ENCODE results near the gene CACTIN. TPM values are rescaled to one million over a fixed set of nuclear protein-coding genes. Genes with fewer than 3 reads are reported as not detected.

Gene CACTIN
- polyA plus RNA-seq, 1 of the 3 experiments (the other 2 are of a cell fraction), result 36.4 TPM

DNA sequence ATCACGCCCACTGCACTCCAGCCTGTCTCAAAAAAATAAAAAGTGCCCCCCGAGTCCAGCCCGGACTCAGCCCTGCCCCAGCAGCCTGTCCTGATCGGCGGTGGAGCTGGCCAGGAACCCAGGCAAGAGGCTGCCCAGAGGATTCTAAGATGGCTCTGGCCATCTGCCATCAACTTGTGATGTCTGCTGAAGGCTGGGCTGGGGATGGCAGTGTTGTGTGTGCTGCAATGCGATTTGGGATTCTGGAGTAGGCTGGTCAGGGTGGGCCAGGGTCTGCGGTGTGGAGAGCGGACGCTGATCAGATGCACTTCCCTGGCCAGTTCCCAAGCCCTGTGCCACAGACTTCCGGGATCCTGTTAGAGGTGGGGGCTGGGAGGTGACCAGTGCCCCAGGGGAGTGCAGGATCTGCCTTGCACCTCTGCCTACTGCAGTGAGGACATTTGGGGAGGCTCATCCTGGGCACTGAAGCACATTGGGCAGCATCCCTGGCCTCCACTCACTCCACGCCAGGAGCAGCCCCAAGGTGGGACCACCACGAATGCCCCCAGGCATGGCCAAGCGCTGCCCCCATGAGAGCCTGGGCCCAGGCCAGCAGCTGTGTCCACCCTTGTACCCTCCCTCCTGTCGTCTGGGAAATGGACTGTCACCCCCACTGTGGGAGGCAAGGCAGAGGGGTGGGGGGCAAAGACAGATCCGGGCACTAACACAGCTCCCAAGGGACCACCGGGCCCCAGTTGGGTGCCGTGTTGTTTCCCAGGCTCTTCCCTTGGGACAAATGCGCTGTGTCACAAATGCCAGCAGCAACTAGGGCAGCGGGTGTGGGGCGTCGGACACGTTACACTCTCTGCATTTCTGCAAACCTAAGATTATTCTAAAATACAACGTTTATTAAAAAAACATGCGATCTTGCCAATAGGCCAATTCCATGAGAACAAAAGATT lies 16.5 kb downstream of the CACTIN start:
- H3K9me2 ChIP-seq, result no peaks in the 10 kb centered on the region
- WGBS (ENCODE audit: low lambda C conversion rate), result 78% methylated on average over 21 of the region's 24 CpGs
- peaks cover 0 to 25% of the 10 kb centered on the region in 2 experiments for H3K36me3 ChIP-seq (replicated peaks in 1 of 2; ENCODE audit: control insufficient read depth in 1 of 2, insufficient read depth in 2 of 2, low read length in 1 of 2)
- H2AFZ ChIP-seq (ENCODE audit: low read depth), result no peak overlapping the region
- peaks cover 8 to 14% of the 10 kb centered on the region in 2 experiments; a peak in 1 of 4 replicates for H3K4me1 ChIP-seq (ENCODE audit: control insufficient read depth in 1 of 2, insufficient read depth in 2 of 2, low read depth in 1 of 2, low read length in 1 of 2)
- no peaks in the 10 kb centered on the region for H4K20me1 ChIP-seq (ENCODE audit: insufficient read depth)
- H3K9me3 ChIP-seq, result no peaks in the 10 kb centered on the region
- H3K79me2 ChIP-seq (ENCODE audit: insufficient read depth), result no peaks in the 10 kb centered on the region
- TF ChIP-seq MXI1 (IDR thresholded peaks at IDR 0.05; ENCODE audit: low read depth, low read length), result no peak
- no peak for TF ChIP-seq FOSL2 (IDR thresholded peaks at IDR 0.05; ENCODE audit: borderline replicate concordance, low read depth)
- no peak for TF ChIP-seq YY1 (IDR thresholded peaks at IDR 0.05; ENCODE audit: low read depth)
- no peak for TF ChIP-seq NFIC (IDR thresholded peaks at IDR 0.05; ENCODE audit: borderline replicate concordance)
- no peak for TF ChIP-seq PBX3 (IDR thresholded peaks at IDR 0.05)
- TF ChIP-seq TCF12 (IDR thresholded peaks at IDR 0.05), result no peak
- TF ChIP-seq USF2 (IDR thresholded peaks at IDR 0.05; ENCODE audit: borderline replicate concordance, low read depth, low read length), result no peak
- TF ChIP-seq TEAD4 (IDR thresholded peaks at IDR 0.05; ENCODE audit: borderline replicate concordance, insufficient read depth), result no peak
- no peak for TF ChIP-seq USF1 (IDR thresholded peaks at IDR 0.05; ENCODE audit: borderline replicate concordance, low read depth)
- no peak for TF ChIP-seq GATA2 (CRISPR knock-in tag; IDR thresholded peaks at IDR 0.05)
- TF ChIP-seq MAX (IDR thresholded peaks at IDR 0.05; ENCODE audit: low read depth), result no peak
- no peak for TF ChIP-seq EP300 (IDR thresholded peaks at IDR 0.05; ENCODE audit: borderline replicate concordance in 1 of 2, low read depth in 1 of 2, low read length in 1 of 2)
- TF ChIP-seq EZH2phosphoT487 (IDR thresholded peaks at IDR 0.05; ENCODE audit: borderline replicate concordance, low read depth), result no peak
- TF ChIP-seq RCOR1 (IDR thresholded peaks at IDR 0.05; ENCODE audit: low read length), result no peak
- TF ChIP-seq, protein P1, sequence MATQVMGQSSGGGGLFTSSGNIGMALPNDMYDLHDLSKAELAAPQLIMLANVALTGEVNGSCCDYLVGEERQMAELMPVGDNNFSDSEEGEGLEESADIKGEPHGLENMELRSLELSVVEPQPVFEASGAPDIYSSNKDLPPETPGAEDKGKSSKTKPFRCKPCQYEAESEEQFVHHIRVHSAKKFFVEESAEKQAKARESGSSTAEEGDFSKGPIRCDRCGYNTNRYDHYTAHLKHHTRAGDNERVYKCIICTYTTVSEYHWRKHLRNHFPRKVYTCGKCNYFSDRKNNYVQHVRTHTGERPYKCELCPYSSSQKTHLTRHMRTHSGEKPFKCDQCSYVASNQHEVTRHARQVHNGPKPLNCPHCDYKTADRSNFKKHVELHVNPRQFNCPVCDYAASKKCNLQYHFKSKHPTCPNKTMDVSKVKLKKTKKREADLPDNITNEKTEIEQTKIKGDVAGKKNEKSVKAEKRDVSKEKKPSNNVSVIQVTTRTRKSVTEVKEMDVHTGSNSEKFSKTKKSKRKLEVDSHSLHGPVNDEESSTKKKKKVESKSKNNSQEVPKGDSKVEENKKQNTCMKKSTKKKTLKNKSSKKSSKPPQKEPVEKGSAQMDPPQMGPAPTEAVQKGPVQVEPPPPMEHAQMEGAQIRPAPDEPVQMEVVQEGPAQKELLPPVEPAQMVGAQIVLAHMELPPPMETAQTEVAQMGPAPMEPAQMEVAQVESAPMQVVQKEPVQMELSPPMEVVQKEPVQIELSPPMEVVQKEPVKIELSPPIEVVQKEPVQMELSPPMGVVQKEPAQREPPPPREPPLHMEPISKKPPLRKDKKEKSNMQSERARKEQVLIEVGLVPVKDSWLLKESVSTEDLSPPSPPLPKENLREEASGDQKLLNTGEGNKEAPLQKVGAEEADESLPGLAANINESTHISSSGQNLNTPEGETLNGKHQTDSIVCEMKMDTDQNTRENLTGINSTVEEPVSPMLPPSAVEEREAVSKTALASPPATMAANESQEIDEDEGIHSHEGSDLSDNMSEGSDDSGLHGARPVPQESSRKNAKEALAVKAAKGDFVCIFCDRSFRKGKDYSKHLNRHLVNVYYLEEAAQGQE (IDR thresholded peaks at IDR 0.05; ENCODE audit: low read depth, low read length), result no peak
- DNase-seq, result no peak
- H3K27me3 ChIP-seq (ENCODE audit: insufficient read depth), result no peaks in the 10 kb centered on the region
- no peak overlapping the region for H3K27ac ChIP-seq (ENCODE audit: low read depth in 2 of 2, low read length in 1 of 2)
- ChIA-PET POLR2A (interaction anchor here (0.7 to 1.2 kb wide), 2 partner anchors 23 to 375 kb away, joined by 4 read pairs; partner anchors contain the start of gene EEF2), CTCF (interaction anchor here (0.6 to 2.9 kb wide), 4 partner anchors 8 to 378 kb away, joined by 3 to 23 read pairs (median 8); partner anchors contain the start of gene GIPC3)
- H3K4me3 ChIP-seq (ENCODE audit: low read depth in 2 of 2, low read length in 1 of 2), result no peak overlapping the region
- no peak overlapping the region for H3K4me2 ChIP-seq
- H3K9ac ChIP-seq, result no peak overlapping the region
- no peaks in the 10 kb centered on the region for H3F3A ChIP-seq (replicated peaks; ENCODE audit: insufficient read depth)
